Nephron progenitor cell (in vitro differentiated cells): ENCODE data around the gene SPX.

Experiments used
- DNase-seq: peaks from one replicate; pipeline ENCODE4 v3.0.0; 2021
- H3K27ac Mint-ChIP-seq: 2 replicates; pipeline ENCODE4 v1.8.0; 2021; ENCODE audit warnings: mild to moderate bottlenecking, moderate library complexity, mixed read lengths
- H3K27me3 Mint-ChIP-seq: 2 replicates; pipeline ENCODE4 v1.8.0; 2021; ENCODE audit warnings: mild to moderate bottlenecking, low read depth, mixed read lengths; ENCODE audit not compliant: poor library complexity
- H3K36me3 Mint-ChIP-seq: 2 replicates; pipeline ENCODE4 v1.8.0; 2021; ENCODE audit warnings: low read depth, mixed read lengths
- H3K4me1 Mint-ChIP-seq: 2 replicates; pipeline ENCODE4 v1.8.0; 2021; ENCODE audit warnings: mixed read lengths
- H3K4me3 Mint-ChIP-seq: 2 replicates; pipeline ENCODE4 v1.8.0; 2021; ENCODE audit warnings: mild to moderate bottlenecking, moderate library complexity, mixed read lengths
- H3K9me3 Mint-ChIP-seq: 2 replicates; pipeline ENCODE4 v1.8.0; 2021; ENCODE audit warnings: mild to moderate bottlenecking, moderate library complexity, mixed read lengths
- CTCF ChIP-seq: fragments of 200-600 bp; sonication (generic); IDR thresholded peaks from 2 replicates; pipeline ENCODE4 v1.5.0; 2021; ENCODE audit warnings: antibody characterized with exemption

Gene SPX

GRCh38 chr12:21526053-21526452 lies at the start of gene SPX:
Gene SPX, plus strand, starts transcription at chr12:21526296. Its CDS starts 177 bp downstream, at chr12:21526473.
- TF ChIP-seq CTCF = no peak
- Mint-ChIP-seq H3K4me3 (peak within 1 kb of the TSS; percentile 84), H3K36me3 (no peaks in the 10 kb centered on the region), H3K4me1 (peaks cover 16% of the 10 kb centered on the region), H3K27me3 (peaks cover 22% of the 10 kb centered on the region), H3K27ac (peak within 1 kb of the TSS; percentile 2), H3K9me3 (peaks cover 10% of the 10 kb centered on the region)
- no peak for DNase-seq

- no peak for TF ChIP-seq CTCF
- Mint-ChIP-seq H3K27me3 (no peaks in the 10 kb centered on the region), H3K27ac (peak overlapping the region; percentile 14)
These were observed 49.1 kb upstream of the SPX start for GRCh38 chr12:21476949-21477348.

GRCh38 chr12:21478756-21479455 lies 47.2 kb upstream of the SPX start:
- H3K9me3 Mint-ChIP-seq = no peaks in the 10 kb centered on the region
- H3K27ac Mint-ChIP-seq = no peak overlapping the region
- DNase-seq = no peak
- H3K4me1 Mint-ChIP-seq = no peaks in the 10 kb centered on the region
- H3K4me3 Mint-ChIP-seq = no peak overlapping the region
- H3K36me3 Mint-ChIP-seq = no peaks in the 10 kb centered on the region
- no peak for TF ChIP-seq CTCF
- no peaks in the 10 kb centered on the region for H3K27me3 Mint-ChIP-seq

More at GRCh38 chr12:21476949-21477348, 49.1 kb upstream of the SPX start:
- no peak for DNase-seq
- Mint-ChIP-seq H3K4me3 (no peak overlapping the region), H3K4me1 (no peaks in the 10 kb centered on the region), H3K9me3 (no peaks in the 10 kb centered on the region), H3K36me3 (peaks cover 7% of the 10 kb centered on the region)

GRCh38 chr12:21483531-21483930 lies 42.6 kb upstream of the SPX start:
- no peak for TF ChIP-seq CTCF
- Mint-ChIP-seq H3K9me3 (no peaks in the 10 kb centered on the region), H3K36me3 (peaks cover 13% of the 10 kb centered on the region), H3K4me1 (no peaks in the 10 kb centered on the region), H3K4me3 (no peak overlapping the region), H3K27me3 (no peaks in the 10 kb centered on the region), H3K27ac (no peak overlapping the region)
- DNase-seq = no peak

GRCh38 chr12:21485998-21486397 lies 40.1 kb upstream of the SPX start:
- Mint-ChIP-seq H3K4me1 (no peaks in the 10 kb centered on the region), H3K4me3 (no peak overlapping the region), H3K27me3 (no peaks in the 10 kb centered on the region), H3K9me3 (no peaks in the 10 kb centered on the region), H3K27ac (no peak overlapping the region), H3K36me3 (peaks cover 28% of the 10 kb centered on the region)
- DNase-seq = no peak
- no peak for TF ChIP-seq CTCF

- Mint-ChIP-seq H3K4me3 (no peak overlapping the region), H3K9me3 (no peaks in the 10 kb centered on the region), H3K4me1 (peaks cover 23% of the 10 kb centered on the region), H3K27ac (no peak overlapping the region), H3K27me3 (no peaks in the 10 kb centered on the region), H3K36me3 (peaks cover 11% of the 10 kb centered on the region)
- no peak for DNase-seq
- TF ChIP-seq CTCF = no peak
These were observed 26.3 kb upstream of the SPX start for GRCh38 chr12:21499765-21500164.
